ENCODE measurements around the gene FAM110D.

Gene FAM110D

GRCh38 chr1:26190373-26190987 lies 31.6 kb downstream of the FAM110D start, which contains the start of gene CATSPER4:
CATSPER4 (plus strand) TSS chr1:26190602; CDS start chr1:26190628, 26 bp downstream.
- no peak for DNase-seq

GRCh38 chr1:26191739-26192138 lies 32.9 kb downstream of the FAM110D start:
- DNase-seq = no peak

GRCh38 chr1:26195805-26196204 lies 36.9 kb downstream of the FAM110D start:
- no peak for DNase-seq

GRCh38 chr1:26197301-26197700 lies 38.4 kb downstream of the FAM110D start:
- no peak for DNase-seq

- DNase-seq = no peak
These were observed 38.9 kb downstream of the FAM110D start for GRCh38 chr1:26197813-26198212.

- DNase-seq = no peak
These were observed 41.5 kb downstream of the FAM110D start for GRCh38 chr1:26200413-26200812.

GRCh38 chr1:26203642-26204318 lies 44.9 kb downstream of the FAM110D start:
- DNase-seq = no peak

- no peak for DNase-seq
These were observed 51.4 kb downstream of the FAM110D start for GRCh38 chr1:26210147-26210870.

GRCh38 chr1:26212726-26213125 lies 53.8 kb downstream of the FAM110D start:
- DNase-seq = no peak

GRCh38 chr1:26213335-26213905 lies 54.5 kb downstream of the FAM110D start:
- DNase-seq = no peak
